Measurements from ENCODE around the gene DPYSL5.
"Not testable (repeated sequence)": the region's sequence is repeated elsewhere in the genome, so short reads cannot be mapped to it uniquely, and the experiment has no call there.

The DPYSL5 gene

GRCh38 chr2:26847655-26848335, at the start of gene DPYSL5:
TSS of gene DPYSL5 (plus strand) at chr2:26848132. CDS start at chr2:26898500, 50,368 bp downstream.
- no peak for DNase-seq (ENCODE audit: low read depth)

GRCh38 chr2:26801328-26801727, 46.6 kb upstream of the DPYSL5 start:
- no peak for DNase-seq (ENCODE audit: low read depth)

GRCh38 chr2:26801796-26802195, 46.1 kb upstream of the DPYSL5 start:
- DNase-seq (ENCODE audit: low read depth) = no peak

- no peak for DNase-seq (ENCODE audit: low read depth)
Measured at GRCh38 chr2:26805241-26805676, 42.7 kb upstream of the DPYSL5 start.

DNA sequence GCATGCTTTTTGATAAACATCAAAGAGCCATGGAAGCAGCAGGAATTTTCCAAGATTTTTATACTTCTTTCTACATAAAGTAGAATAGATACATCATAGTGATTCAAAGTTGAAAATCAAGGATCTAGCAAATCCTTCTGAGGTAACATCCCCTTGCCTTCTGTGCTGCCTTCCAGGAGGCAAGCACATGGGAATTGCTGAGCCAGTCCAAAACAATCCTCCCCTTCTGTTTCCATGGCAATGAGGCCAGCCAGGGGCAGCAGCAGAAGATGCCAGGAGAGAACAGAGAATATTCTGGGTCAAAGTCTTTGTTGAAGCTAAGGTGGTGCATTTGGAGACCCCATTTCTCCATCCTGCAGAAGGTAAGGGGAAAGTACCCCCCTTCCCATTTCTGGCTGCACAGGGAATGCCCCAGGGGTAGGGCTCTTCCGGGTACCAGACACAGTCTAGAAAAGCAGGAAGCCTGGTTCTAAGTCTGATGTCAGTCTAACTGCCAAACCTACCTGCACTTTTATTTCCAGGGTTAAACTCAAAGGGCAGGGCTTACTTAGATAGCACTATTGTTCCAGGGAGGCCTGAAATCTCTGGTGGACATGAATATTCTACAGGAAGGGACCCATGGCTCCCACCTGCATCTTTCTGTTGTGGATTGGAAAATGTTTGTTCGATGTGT, 40.0 kb upstream of the DPYSL5 start:
- DNase-seq (ENCODE audit: low read depth) = peak; percentile 21

GRCh38 chr2:26809211-26809610, 38.7 kb upstream of the DPYSL5 start:
- no peak for DNase-seq (ENCODE audit: low read depth)

- DNase-seq (ENCODE audit: low read depth) = no peak
Measured at GRCh38 chr2:26809876-26810577, 37.9 kb upstream of the DPYSL5 start.

GRCh38 chr2:26811261-26811660, 36.7 kb upstream of the DPYSL5 start:
- no peak for DNase-seq (ENCODE audit: low read depth)

DNA sequence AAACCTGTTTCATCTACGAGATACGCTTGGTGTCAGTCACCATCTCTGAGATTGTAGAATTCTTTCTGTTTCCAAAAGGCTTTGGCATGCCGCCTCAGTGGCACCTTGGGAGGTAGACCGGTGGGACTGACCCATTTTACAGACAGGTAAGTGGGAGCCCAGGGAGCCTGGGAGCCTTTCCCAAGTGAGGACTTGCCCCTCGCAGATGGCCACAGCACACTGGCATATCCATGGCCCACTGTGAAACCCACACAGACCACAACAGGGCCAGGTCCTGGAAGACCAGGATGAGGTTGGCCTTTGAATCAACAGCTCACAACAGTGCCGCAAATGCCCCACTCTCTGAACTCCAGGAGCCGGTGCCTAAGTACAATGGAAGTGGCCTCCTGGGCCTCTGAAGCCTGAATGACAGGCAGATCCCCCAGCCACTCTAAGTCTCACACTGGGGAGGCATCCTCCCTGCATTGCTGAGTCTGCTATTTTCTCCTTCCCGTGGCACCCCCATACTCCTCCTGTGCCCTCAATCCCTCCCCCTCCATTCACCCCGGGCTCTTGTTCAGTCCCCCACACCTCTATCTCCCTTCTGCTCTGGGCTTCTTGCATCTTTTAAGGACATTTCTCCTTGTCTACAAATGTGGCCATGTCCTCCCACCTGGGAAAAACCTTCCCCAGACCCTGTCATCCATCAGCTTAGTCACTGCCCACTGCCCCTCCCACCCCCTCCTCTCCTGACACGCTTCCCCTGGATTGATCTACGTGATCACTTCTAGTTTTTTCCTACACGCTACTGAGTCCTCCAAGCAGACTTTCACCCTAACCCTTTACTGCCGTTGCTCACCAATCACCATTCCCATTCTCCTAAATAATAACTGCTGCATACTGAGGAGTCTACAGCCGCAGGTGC, 35.9 kb upstream of the DPYSL5 start:
- DNase-seq (ENCODE audit: low read depth) = no peak

- no peak for DNase-seq (ENCODE audit: low read depth)
Measured at GRCh38 chr2:26812731-26813130, 35.2 kb upstream of the DPYSL5 start.

- not testable (repeated sequence) for DNase-seq (ENCODE audit: low read depth)
Measured at GRCh38 chr2:26814072-26814765, 33.7 kb upstream of the DPYSL5 start.

DNA sequence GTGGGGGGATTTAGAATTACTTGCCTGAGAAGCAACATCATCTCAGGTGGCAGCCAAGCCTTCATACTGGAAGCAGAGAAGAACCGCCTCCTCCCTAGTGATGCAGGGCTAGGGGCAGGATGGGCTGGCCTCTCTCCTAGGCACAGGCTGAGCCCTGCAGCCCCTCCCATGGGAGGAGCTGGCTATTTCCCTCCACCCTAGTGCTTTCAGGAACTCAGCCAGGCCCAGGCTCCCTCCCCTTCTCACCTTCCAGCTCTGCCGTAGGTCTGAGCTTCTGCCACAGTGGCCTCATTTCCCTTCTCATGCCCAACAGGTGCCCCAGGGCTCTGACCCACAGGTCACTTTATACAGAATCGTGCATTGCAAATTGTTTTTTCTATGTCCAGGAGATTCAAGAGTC, 31.0 kb upstream of the DPYSL5 start:
- DNase-seq (ENCODE audit: low read depth) = no peak

GRCh38 chr2:26818255-26818654, 29.7 kb upstream of the DPYSL5 start:
- no peak for DNase-seq (ENCODE audit: low read depth)

DNA sequence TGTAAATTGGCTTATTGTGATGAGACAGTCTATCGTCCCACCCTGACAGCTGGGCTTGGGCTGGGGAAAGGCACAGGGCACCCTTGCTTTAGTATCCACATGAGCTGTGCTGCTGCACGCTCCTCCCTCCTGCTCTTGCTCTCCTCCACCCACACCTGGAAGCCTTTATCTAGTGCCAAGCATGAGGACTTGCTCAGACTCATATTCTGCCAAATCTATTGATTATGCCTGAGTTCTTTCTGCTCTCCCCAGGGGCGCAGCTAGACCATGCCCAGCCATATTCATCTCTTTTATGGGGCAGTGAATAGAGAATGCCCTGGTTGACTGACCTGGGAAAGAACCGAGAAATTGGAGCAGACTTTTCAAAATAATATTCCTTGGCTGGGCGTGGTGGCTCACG, 29.0 kb upstream of the DPYSL5 start:
- DNase-seq (ENCODE audit: low read depth) = no peak

DNA sequence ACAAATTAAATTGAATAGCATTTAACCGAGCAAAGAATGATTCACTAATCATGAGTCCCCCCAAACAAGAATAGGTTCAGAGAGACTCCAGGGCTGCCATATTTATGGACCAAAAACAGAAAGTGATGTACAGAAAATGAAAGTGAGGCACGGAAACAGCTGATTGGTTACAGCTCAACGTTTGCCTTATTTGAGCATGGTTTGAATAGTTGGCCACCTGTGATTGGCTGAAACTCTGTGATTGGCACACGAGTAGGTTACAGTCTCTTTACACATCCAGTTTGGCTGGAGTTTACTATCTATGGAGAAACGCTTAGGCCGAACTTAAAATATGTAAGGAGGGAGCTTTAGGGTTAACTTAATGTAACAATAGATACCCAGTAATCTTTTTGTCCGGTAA, 27.0 kb upstream of the DPYSL5 start:
- DNase-seq (ENCODE audit: low read depth) = no peak

GRCh38 chr2:26822877-26823276, 25.1 kb upstream of the DPYSL5 start:
- DNase-seq (ENCODE audit: low read depth) = no peak

- no peak for DNase-seq (ENCODE audit: low read depth)
Measured at GRCh38 chr2:26838121-26838906, 9.6 kb upstream of the DPYSL5 start.

DNA sequence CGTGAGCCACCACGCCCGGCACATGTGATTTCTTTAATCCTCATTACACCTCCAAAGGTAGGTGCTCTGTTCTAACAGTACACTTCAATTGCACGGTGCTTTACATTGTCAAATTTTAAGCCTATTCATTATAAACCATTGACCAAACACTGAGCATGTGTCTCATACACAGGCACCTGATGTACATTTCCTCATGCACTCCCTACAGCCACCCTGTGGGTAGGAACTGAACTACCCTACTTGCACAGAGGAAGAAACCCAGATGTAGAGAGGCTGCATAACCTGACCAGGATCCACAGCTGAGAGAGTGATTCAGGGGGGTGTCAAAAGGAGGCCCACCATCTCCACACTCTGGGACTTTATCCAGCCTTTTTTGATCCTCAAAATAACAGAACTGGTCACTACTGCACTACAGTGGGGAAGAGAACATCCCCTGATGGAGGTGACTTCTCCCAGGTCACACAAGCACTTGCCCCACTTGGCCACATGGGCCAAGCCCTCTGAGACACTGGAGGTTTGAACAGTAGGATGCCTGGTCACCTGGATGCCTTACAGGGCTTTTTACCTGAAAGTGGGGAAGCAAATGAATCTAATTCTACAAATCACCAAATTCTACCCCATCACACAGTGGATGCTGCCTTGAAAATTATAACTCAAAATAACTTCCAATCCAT, 6.9 kb upstream of the DPYSL5 start:
- DNase-seq (ENCODE audit: low read depth) = no peak

DNA sequence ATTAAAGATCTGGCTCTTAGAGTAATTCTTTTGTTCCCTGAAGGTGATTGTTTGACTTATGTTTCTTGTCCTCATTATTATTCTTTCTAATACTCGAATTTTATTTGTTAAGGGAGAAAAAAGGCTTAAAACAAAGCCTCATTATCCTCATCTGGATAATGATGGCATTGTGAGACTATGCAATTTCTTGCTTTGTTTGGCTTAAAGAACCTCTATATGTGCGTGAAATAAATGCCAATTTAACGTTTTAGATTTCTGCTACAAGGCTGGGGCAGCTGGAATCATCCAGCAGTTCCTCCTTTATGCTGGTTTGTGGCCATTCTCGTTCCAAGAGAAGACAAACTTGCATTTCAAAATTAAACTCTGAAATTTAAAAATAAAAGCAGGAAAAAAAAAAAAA, 4.9 kb upstream of the DPYSL5 start:
- no peak for DNase-seq (ENCODE audit: low read depth)

DNA sequence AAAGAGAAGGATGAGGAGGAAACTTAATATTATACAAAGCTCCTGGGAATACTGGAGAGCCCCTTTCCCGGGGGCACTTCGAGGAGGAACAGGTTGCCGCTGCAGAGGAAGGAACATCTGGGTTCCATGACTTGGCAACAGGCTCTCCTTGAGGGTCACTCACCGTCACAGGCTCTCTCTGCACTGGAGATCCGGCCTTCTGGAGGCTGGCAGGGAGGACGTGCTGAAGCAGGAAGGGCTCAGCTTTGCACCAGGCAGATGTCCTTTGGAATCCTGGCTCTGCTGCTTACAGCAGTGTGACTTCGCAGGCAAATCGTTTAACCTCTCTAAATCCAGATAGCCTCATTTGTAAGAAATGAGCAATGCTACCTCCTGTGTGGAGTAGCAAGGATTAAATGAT, 2.9 kb upstream of the DPYSL5 start:
- DNase-seq (ENCODE audit: low read depth) = no peak

Measured in fibroblast of the conjunctiva (primary cell).